Activated naive CD8-positive, alpha-beta T cell treated with anti-CD3 and anti-CD28 coated beads, Interleukin-2, amount 50 U/mL, for 24 hours (primary cell): ENCODE measurements around the gene STAP1.
"Not testable (repeated sequence)": the region's sequence is repeated elsewhere in the genome, so short reads cannot be mapped to it uniquely, and the experiment has no call there.

Experiments used
- ATAC-seq: fragments of 150-1000 bp; cut with Tn5 transposase; one replicate; pipeline ENCODE4 v1.10.0; 2021
- DNase-seq: peaks from one replicate; pipeline ENCODE4 v3.0.0; 2021
- H3K27ac Mint-ChIP-seq: one replicate; pipeline ENCODE4 v1.8.0; 2021; ENCODE audit warnings: mild to moderate bottlenecking, mixed read lengths
- H3K27me3 Mint-ChIP-seq: one replicate; pipeline ENCODE4 v1.8.0; 2021; ENCODE audit warnings: mixed read lengths
- H3K36me3 Mint-ChIP-seq: one replicate; pipeline ENCODE4 v1.8.0; 2021; ENCODE audit warnings: low read depth, mixed read lengths
- H3K4me1 Mint-ChIP-seq: one replicate; pipeline ENCODE4 v1.8.0; 2021; ENCODE audit warnings: mixed read lengths
- H3K4me3 Mint-ChIP-seq: one replicate; pipeline ENCODE4 v1.8.0; 2021; ENCODE audit warnings: mild to moderate bottlenecking, moderate library complexity, mixed read lengths
- H3K9me3 Mint-ChIP-seq: one replicate; pipeline ENCODE4 v1.8.0; 2021; ENCODE audit warnings: mixed read lengths

The STAP1 gene

GRCh38 chr4:67546004-67546356 is 12.5 kb upstream of the STAP1 start:
- peaks cover 42% of the 10 kb centered on the region for H3K4me1 Mint-ChIP-seq
- no peaks in the 10 kb centered on the region for H3K9me3 Mint-ChIP-seq
- H3K27ac Mint-ChIP-seq: peak overlapping the region; percentile 94
- DNase-seq (no peak), ATAC-seq (no peak)
- peaks cover 21% of the 10 kb centered on the region for H3K36me3 Mint-ChIP-seq
- no peaks in the 10 kb centered on the region for H3K27me3 Mint-ChIP-seq
- H3K4me3 Mint-ChIP-seq: peak overlapping the region; percentile 95

- Mint-ChIP-seq H3K4me1 (peaks cover 39% of the 10 kb centered on the region), H3K27ac (no peak overlapping the region)
Observed at GRCh38 chr4:67546971-67547370, 11.6 kb upstream of the STAP1 start.

GRCh38 chr4:67549123-67549522 is 9.4 kb upstream of the STAP1 start:
- H3K9me3 Mint-ChIP-seq: no peaks in the 10 kb centered on the region
- no peaks in the 10 kb centered on the region for H3K27me3 Mint-ChIP-seq
- ATAC-seq (no peak), DNase-seq (no peak)
- H3K4me1 Mint-ChIP-seq: peaks cover 21% of the 10 kb centered on the region
- peaks cover 2% of the 10 kb centered on the region for H3K36me3 Mint-ChIP-seq
- H3K4me3 Mint-ChIP-seq: no peak overlapping the region
- H3K27ac Mint-ChIP-seq: no peak overlapping the region

More at GRCh38 chr4:67546971-67547370, 11.6 kb upstream of the STAP1 start:
- Mint-ChIP-seq H3K4me3 (no peak overlapping the region), H3K27me3 (no peaks in the 10 kb centered on the region), H3K9me3 (no peaks in the 10 kb centered on the region), H3K36me3 (peaks cover 17% of the 10 kb centered on the region)
- DNase-seq (no peak), ATAC-seq (no peak)

- Mint-ChIP-seq H3K36me3 (no peaks in the 10 kb centered on the region), H3K27ac (no peak overlapping the region), H3K27me3 (no peaks in the 10 kb centered on the region), H3K9me3 (no peaks in the 10 kb centered on the region), H3K4me1 (peaks cover 18% of the 10 kb centered on the region), H3K4me3 (no peak overlapping the region)
- DNase-seq: no peak
- no peak for ATAC-seq
Observed at GRCh38 chr4:67550451-67550850, 8.1 kb upstream of the STAP1 start.

GRCh38 chr4:67550857-67551256 is 7.7 kb upstream of the STAP1 start:
- ATAC-seq: no peak
- no peak overlapping the region for H3K27ac Mint-ChIP-seq
- no peak for DNase-seq
- H3K36me3 Mint-ChIP-seq: no peaks in the 10 kb centered on the region
- H3K27me3 Mint-ChIP-seq: no peaks in the 10 kb centered on the region
- H3K4me3 Mint-ChIP-seq: no peak overlapping the region
- no peaks in the 10 kb centered on the region for H3K9me3 Mint-ChIP-seq
- H3K4me1 Mint-ChIP-seq: peaks cover 18% of the 10 kb centered on the region

- not testable (repeated sequence) for H3K27ac Mint-ChIP-seq, H3K9me3 Mint-ChIP-seq, DNase-seq, ATAC-seq, H3K36me3 Mint-ChIP-seq, H3K4me3 Mint-ChIP-seq, H3K27me3 Mint-ChIP-seq
- H3K4me1 Mint-ChIP-seq: peaks cover 13% of the 10 kb centered on the region
Observed at GRCh38 chr4:67552146-67552792, 6.3 kb upstream of the STAP1 start.

GRCh38 chr4:67554096-67554495 is 4.4 kb upstream of the STAP1 start:
- Mint-ChIP-seq H3K36me3 (no peaks in the 10 kb centered on the region), H3K4me1 (peaks cover 22% of the 10 kb centered on the region), H3K9me3 (no peaks in the 10 kb centered on the region), H3K27ac (no peak overlapping the region), H3K4me3 (no peak overlapping the region), H3K27me3 (no peaks in the 10 kb centered on the region)
- ATAC-seq (no peak), DNase-seq (no peak)

GRCh38 chr4:67555447-67555846 is 3.1 kb upstream of the STAP1 start:
- no peak for ATAC-seq
- no peak overlapping the region for H3K4me3 Mint-ChIP-seq
- H3K36me3 Mint-ChIP-seq: no peaks in the 10 kb centered on the region
- no peak for DNase-seq
- H3K27ac Mint-ChIP-seq: no peak overlapping the region
- no peaks in the 10 kb centered on the region for H3K9me3 Mint-ChIP-seq
- no peaks in the 10 kb centered on the region for H3K27me3 Mint-ChIP-seq
- H3K4me1 Mint-ChIP-seq: peaks cover 26% of the 10 kb centered on the region

GRCh38 chr4:67556436-67556835 is 2.1 kb upstream of the STAP1 start:
- Mint-ChIP-seq H3K9me3 (no peaks in the 10 kb centered on the region), H3K27me3 (no peaks in the 10 kb centered on the region), H3K4me3 (no peak overlapping the region), H3K36me3 (no peaks in the 10 kb centered on the region), H3K4me1 (peaks cover 25% of the 10 kb centered on the region), H3K27ac (no peak overlapping the region)
- no peak for ATAC-seq
- no peak for DNase-seq

- Mint-ChIP-seq H3K36me3 (no peaks in the 10 kb centered on the region), H3K27me3 (no peaks in the 10 kb centered on the region), H3K27ac (no peak overlapping the region), H3K9me3 (no peaks in the 10 kb centered on the region), H3K4me3 (no peak overlapping the region), H3K4me1 (peaks cover 10% of the 10 kb centered on the region)
- DNase-seq (no peak), ATAC-seq (no peak)
Observed at GRCh38 chr4:67565284-67565683, 6.8 kb downstream of the STAP1 start.

GRCh38 chr4:67566335-67566734 is 7.8 kb downstream of the STAP1 start:
- no peak overlapping the region for H3K4me3 Mint-ChIP-seq
- peaks cover 8% of the 10 kb centered on the region for H3K4me1 Mint-ChIP-seq
- H3K9me3 Mint-ChIP-seq: no peaks in the 10 kb centered on the region
- H3K27me3 Mint-ChIP-seq: no peaks in the 10 kb centered on the region
- no peak for DNase-seq
- no peaks in the 10 kb centered on the region for H3K36me3 Mint-ChIP-seq
- H3K27ac Mint-ChIP-seq: peak overlapping the region; percentile 35
- peak; percentile 87 for ATAC-seq

GRCh38 chr4:67568820-67569219 is 10.3 kb downstream of the STAP1 start:
- Mint-ChIP-seq H3K9me3 (no peaks in the 10 kb centered on the region), H3K27ac (no peak overlapping the region), H3K4me3 (no peak overlapping the region), H3K27me3 (no peaks in the 10 kb centered on the region), H3K36me3 (no peaks in the 10 kb centered on the region), H3K4me1 (peaks cover 24% of the 10 kb centered on the region)
- DNase-seq (no peak), ATAC-seq (no peak)

- no peak overlapping the region for H3K4me3 Mint-ChIP-seq
- no peak overlapping the region for H3K27ac Mint-ChIP-seq
- H3K9me3 Mint-ChIP-seq: no peaks in the 10 kb centered on the region
- H3K27me3 Mint-ChIP-seq: no peaks in the 10 kb centered on the region
- DNase-seq: no peak
- H3K4me1 Mint-ChIP-seq: peaks cover 31% of the 10 kb centered on the region
- H3K36me3 Mint-ChIP-seq: no peaks in the 10 kb centered on the region
- no peak for ATAC-seq
Observed at GRCh38 chr4:67570537-67570936, 12.0 kb downstream of the STAP1 start.

- ATAC-seq (no peak), DNase-seq (no peak)
- Mint-ChIP-seq H3K9me3 (no peaks in the 10 kb centered on the region), H3K27me3 (no peaks in the 10 kb centered on the region), H3K4me1 (peaks cover 36% of the 10 kb centered on the region), H3K36me3 (no peaks in the 10 kb centered on the region), H3K27ac (no peak overlapping the region), H3K4me3 (no peak overlapping the region)
Observed at GRCh38 chr4:67571975-67572374, 13.4 kb downstream of the STAP1 start.

- DNase-seq (no peak), ATAC-seq (peak; percentile 90)
- Mint-ChIP-seq H3K4me1 (peaks cover 39% of the 10 kb centered on the region), H3K36me3 (no peaks in the 10 kb centered on the region), H3K9me3 (no peaks in the 10 kb centered on the region), H3K27me3 (no peaks in the 10 kb centered on the region), H3K4me3 (no peak overlapping the region), H3K27ac (no peak overlapping the region)
Observed at GRCh38 chr4:67573193-67573592, 14.7 kb downstream of the STAP1 start.
